KG1 (cell line): ENCODE measurements around the gene TRAF7.

Experiments
- DNase-seq: peaks from one replicate; lab custom pipeline; 2025; lab: John Stamatoyannopoulos, UW

Gene TRAF7

DNA sequence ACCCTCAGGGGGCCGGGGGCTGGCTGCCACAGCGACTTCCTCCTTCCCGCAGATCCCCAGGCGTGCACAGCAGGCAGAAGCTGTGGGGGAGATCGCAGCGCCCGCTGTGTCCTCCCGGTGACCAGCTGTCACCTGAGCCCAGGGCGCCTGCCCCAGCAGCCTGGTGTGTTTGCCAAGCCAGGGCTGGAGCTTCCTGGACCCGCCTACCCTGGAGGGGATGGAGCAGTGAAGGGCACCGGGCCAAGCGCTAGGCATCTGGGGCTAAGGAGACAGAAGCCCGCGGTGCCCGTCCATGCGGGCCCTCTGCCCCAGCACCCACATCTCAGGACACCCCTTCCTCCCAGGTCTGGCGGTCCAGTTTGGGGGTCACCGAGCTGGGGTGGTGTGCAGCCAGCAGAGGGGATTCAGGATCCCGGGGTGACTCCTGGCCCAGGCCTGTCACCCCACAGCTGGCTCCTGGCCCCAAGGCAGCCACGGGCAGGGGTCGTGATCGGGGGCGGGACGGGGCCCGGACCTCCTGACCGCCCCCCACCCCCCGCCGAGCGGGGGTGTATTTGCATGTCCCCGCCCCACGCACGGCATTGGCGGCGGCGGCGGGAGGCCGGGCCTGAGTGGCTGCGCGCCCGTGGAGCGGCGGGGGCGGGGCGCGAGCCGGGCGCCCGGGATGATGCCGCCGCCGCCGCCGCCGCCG, 7.5 kb upstream of the TRAF7 start, which contains the start of gene RAB26:
TSS of gene RAB26 (plus strand) at position 645 of the 691 bp plus-strand sequence. CDS start 159 bp downstream, outside the sequence.
- no peak for DNase-seq

DNA sequence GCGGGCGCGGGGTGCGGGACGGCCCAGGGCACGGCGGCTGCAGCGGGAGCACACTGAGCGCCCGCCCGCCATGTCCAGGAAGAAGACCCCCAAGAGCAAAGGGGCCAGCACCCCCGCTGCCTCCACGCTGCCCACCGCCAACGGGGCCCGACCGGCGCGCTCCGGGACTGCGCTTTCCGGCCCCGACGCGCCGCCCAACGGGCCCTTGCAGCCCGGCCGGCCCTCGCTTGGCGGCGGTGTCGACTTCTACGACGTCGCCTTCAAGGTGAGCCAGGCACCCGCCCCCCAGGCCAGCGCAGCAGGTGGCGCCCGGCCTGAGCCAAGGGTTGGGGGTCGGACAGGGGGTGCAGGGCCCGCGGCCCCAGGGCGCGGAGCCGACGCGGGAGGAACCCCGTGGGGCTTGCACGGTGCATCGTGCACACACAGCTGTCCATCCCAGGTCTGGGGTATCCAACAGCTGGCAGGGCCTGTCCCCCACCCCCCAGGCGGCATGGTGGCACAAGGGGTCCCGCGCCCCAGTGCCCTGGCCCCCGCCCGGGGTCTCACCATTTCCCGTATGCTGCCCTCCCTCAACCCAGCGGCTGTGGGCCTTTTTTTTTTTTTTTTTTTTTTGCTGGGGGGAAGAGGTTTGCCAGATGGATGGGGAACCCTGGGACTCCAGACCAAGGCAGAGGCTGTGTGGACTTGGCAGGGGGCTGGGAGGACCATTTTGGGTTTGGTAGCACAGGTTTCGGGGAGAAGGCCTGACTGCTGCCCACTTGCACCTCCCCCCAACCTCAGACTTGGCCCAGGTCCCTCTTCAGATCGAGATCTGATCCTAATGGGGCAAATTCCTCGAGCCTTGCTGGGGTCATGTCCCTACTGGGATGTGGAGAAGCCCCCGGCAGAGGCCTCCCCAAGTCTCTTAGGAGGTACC, 6.6 kb upstream of the TRAF7 start:
- DNase-seq = no peak

DNA sequence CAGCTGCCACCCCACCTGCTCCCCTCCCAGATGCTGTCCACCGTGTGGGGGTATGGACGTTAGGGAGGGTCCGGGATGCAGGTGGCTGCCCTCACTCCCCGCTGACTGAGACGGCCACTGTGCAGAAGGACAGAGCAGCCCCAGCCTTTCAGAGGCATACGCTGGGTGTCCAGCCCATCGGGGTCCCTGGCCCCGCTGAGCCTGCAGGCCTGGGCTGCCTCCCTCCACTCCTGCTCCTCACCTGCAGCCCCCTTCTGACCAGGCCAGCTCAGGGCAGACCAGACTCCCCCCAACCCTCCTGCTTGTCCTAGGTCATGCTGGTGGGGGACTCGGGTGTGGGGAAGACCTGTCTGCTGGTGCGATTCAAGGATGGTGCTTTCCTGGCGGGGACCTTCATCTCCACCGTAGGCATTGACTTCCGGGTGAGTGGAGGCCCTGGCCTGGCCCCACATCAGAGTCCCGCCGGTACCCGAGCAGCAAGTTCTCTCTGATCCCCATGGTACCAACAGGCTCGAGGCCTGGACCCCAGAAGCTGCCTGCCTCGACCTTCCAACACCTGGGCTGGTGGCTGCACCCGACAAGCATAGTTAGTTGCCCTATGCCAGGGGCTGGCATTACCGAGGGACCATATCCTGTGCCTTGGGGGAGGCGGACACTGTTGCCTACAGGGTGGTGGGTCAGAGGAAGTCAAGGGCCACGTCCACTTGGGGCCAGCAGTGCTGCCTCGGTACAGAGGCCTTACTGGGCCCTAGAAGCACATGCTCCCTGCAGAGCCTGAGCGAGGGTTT, 5.8 kb upstream of the TRAF7 start:
- no peak for DNase-seq

DNA sequence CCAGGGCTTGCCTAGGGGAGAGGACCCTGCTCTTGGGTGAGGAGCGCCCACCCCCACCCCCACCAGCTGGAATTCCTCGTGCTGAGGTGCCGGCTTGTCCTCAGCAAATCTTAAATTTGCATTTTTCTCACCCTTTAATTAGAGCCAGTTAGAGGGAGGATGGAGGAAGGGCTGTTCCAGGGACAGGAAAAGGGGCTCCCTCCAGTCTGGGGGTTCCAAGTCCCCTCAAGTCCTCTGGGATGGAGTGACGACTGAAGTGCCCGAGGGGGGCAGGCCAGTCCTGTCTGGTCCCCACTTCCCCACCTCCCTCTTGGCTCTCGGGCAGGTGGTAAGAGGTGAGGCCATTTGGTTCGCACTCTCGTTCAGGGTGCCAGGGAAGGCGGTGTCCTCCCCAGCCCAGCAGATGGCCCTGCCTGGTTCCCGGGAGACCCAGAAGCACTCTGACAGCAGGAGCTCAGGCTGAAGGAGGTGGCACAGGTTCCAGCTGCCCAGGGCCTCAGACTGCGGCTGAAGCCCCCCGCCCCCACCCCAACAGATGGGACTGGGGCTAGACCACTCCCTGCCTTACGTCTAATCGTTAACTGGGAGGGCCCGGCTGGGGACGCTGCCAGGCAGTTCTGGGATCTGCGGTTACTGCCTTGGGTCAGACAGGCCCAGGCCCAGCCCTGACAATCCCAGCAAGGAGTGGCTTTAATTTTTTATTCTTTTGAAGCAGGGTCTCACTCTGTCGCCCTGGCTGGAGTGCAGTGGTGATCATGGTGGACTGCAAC, 5.0 kb upstream of the TRAF7 start:
- DNase-seq = no peak

DNA sequence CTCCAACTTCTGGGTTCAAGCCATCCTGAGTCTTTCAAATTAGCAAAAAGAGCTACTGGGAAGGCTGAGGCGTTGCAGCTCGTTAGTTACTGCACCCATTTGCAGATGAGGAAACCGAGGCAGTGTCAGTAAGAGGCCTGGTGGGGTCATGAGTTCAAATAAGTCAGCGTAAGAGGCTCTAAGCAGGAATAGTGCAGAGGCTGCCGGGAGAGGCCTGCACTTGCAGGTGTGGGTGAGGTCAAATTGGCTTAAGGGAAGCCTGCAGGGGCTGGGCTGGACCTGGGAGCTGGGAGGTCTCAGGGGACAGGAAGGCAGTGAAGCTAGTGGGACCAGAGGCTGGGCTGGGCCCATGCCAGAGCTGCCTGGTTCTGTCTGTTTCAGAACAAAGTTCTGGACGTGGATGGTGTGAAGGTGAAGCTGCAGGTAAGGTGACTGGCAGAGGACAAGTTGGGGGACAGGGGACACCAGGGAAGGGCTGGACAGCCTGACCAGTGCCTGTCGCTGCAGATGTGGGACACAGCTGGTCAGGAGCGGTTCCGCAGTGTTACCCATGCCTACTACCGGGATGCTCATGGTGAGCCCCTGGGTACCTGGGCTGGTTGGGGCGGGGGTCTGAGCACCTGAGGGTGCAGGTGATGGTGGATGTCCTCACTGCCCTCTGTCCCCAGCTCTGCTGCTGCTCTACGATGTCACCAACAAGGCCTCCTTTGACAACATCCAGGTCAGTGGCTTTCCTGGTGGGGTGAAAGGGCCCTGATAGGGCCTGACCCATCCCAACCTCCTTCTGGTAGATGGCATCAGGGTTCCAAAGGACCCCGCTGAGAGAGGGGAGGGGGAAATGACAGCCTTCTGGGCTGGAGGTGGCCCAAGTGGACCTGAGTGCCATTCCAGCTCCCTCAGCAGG, 4.1 kb upstream of the TRAF7 start:
- no peak for DNase-seq

DNA sequence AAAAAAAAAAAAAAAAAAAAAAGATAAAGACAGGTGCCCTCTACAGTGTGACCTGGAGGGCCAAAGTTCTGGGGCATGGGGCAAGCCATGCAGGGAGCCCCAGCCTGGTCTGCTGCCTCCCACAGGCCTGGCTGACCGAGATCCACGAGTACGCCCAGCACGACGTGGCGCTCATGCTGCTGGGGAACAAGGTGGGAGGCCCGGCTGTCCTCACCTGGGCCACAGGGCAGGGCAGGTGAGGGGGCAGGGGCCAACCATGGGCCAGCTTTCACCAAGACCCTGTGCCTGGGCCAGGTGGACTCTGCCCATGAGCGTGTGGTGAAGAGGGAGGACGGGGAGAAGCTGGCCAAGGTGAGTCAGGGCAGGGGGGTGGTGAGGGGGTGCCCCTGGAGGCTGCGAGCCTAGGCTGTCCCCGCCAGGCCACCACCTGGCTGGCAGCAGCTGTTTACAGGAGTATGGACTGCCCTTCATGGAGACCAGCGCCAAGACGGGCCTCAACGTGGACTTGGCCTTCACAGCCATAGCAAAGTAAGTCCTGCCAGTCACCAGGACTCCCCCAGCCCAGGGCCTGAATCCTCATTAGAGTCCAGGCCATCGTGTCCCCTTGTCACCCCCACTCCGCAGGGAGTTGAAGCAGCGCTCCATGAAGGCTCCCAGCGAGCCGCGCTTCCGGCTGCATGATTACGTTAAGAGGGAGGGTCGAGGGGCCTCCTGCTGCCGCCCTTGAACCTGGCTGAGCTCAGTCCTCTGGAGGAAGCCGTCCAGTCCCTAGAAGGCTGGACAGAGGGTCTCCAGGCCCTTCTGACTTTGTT, 2.7 kb upstream of the TRAF7 start:
- DNase-seq = no peak

DNA sequence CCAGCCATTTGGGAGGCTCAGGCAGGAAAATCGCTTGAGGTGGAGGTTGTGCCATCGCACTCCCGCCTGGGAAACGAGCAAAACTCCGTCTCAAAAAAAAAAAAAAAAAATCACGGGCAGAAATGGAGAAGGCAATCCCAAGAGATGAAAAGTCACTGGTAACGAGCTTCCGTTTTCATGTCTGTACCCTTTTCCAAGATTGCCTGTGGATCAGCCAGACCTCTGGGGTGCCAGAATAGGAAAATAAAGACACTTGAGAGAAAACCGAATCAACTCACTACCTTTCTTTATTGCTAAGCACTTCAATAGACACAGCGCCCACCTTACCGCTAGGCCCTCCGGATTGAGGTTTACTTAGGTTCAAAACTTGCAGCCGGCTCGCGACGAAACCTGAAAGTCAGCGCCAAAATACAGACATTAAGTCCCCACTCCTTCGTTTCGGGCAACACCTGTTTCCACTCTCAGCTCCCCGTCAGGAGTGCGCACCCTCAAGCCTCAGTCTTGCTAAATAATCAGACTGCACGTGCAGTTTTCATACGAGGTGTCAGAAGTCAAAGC, 970 bp upstream of the TRAF7 start:
- no peak for DNase-seq

DNA sequence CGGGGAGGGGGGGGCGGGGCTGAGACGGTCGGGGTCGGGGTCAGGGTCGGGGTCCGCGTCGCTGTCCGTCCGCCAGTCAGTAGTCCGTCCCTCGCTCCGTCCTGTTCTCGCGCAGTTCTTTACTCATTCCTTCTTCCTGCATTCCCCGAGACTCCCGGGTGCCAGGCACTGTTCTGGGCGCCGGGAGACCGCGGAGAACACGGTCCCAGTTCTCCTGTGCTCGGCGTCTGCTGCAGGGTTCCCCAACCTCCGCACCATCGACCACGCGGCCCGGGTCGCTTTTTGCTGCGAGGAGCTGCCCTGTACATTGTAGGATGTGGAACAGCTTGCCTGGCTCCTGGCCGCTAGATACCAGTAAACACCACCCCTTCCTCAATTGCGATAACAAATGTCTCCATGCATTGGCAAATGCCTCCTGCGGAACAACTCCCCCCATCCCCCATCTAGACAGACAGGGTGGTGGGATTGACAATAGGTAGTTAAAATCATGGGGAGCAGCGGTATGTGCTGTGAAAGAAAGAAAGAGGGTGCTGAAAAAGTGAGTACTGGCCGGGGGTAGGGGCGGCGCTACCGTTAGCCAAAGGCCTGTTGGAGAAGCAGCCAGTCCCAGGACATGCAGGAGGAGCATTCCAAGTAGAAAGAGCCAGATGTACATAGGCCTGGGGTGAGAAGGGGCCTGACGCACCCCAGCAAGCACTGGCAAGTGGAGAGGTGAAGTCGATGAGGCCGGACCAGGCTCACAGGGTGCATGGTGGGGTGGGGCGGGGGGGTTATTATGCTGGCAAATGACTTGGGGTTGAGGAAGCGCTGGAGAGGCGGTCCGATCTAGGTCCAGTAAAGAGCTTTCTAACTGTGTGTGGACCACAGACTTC, 631 bp downstream of the TRAF7 start:
- DNase-seq = no peak

DNA sequence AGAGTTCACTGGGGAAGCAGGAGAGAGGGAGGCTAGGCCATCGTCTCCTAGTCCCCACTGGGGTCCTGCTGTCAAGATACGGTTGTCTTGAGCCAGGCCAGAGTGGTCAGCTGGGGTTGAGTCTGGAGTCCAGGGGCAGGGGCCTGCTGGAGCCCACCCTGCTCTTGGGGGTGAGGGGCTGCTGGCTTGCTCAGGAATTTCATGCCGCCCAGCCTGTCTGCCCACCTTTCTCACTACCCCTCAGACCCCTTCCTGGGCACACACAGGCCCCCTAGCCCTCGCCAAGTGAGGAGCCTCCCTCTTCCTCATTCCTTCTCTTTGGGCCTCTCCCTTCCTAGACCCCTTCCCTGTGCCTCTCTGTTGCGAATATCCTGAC, 1.3 kb downstream of the TRAF7 start:
- DNase-seq = no peak

DNA sequence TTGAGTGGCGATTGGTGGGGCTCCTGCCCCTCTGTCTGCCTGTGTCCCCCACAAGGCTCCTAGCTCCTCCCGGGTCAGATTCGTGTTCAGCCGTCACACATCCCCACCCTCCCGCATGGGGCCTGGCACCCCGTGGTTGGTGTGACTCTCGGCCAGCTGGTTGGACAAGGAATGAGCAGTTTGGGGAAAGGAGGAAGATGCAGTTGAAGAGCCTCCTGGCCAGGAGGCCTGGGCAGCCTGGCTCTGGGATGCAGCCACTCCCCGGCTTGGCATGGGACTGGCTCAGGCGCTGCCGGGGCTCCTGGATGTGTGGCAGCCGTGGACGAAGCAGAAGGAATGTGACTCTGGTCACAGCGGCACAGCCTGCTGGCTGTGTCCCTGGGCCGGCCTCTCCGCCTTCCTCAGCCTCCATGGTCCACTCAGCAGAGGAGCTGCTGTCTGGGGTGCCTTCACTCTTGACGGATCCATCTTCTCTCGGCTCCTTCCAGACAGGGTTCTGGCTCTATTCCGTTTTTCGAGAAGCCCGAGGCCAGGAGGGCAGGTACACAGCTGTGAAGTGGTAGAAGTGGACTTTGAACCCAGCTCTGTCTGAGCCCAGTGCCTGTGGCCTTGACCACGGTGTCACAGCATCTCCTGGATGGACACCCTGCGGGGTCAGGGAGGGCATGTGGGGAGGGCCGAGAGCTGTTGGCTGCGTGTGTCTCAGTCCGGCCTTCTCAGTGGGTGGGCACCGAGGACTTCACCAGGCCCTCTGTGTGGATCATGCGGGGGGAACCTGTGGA, 2.1 kb downstream of the TRAF7 start:
- DNase-seq = no peak

DNA sequence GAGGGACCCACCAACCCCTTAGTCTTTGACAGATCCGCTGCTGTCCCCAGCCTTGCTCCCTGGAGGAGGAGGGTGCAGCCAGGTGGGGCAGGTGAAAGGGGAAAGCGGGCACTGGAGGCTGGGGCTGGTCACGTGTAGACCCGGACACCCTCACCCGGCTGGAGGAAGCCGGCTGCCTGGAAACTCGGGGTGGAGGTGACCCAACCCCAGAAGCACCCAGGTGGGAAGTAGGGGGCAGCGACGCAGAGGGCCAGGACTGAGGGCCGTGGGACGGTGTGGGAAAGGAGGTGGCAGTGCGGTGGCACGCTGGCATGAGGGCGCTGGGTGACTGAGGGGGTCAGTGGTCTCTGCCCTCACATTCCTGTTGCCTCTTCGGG, 2.7 kb downstream of the TRAF7 start:
- no peak for DNase-seq

DNA sequence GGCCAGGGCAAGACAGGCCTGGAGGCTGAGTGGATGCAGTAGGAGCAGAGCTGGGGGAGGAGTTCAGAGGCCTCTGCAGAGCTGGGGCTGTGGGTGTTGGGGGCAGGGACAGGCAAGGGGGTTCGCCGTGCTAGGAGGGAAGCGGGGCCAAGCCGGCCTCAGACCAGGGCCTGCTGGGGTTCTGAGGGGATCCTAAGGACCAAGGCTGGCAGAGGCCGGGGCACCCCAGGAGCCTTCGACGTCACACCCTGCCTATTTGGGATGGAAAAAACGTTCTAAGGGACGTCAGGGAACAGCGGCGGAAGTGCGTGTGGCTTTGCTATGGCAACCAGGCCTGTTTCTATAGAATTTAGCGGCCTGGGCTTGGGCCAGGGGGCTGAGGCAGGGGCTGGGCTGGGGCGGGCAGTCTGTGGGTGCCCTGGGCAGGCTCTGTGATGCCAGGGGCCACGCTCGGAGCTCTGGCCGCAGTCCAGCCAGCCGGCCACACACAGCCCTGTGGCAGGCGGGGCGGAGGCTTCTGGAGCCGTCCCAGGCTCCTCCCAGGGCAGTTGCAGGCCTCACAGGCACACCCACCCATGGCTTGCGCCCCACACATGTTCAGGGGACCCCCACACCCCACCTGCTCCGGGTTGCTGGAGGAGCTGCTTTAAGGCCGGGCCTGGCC, 3.7 kb downstream of the TRAF7 start:
- no peak for DNase-seq

DNA sequence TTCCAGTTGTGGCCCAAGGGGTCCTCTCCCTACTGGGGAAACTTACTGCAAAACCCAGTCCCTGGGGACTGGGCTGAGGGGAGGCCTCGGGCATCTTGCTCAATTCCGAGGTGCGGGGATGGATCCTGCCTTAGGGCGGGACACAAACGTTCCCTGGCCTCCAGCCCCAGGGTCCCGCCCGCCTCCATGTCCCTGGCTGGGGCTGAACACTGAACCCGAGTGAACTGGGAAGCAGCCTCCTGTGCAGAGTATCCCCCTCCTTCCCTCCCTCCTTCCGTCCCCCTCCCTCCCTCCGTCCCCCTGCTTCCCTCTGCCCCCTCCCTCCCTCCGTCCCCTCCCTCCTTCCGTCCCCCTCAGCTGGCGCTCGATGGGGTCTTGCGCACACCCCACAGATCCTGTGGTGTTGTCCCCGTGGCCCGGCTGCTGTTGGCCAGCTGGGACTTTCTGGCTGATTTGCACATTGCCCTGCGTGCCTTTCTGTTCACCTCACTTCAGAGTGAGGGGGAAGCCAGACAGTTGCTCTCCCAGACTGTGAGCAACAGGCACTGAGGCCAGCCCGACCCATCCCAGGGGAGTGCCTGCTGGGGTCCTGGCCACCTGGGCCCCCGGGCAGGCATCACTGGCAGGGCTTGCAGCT, 5.5 kb downstream of the TRAF7 start:
- no peak for DNase-seq

DNA sequence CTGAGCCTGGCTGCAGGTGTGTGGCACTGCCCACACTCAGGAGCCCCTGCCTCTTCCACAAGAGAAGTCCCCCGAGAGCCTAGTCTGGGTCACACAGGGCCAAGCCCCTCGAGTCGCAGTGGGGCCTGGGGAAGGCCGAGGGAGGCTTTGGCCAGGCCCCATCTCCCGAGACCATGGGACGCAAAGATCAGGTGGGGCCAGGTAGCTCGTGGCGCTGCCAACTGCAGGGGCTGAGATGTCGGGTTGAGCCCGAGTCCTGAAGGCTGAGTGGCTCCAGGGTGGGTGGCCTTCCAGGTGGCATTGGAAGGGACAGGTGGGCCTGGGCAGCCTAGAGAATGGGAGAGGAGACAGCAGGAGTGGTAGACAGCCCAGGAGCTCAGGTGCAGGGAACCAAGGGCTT, 6.3 kb downstream of the TRAF7 start:
- DNase-seq = no peak

DNA sequence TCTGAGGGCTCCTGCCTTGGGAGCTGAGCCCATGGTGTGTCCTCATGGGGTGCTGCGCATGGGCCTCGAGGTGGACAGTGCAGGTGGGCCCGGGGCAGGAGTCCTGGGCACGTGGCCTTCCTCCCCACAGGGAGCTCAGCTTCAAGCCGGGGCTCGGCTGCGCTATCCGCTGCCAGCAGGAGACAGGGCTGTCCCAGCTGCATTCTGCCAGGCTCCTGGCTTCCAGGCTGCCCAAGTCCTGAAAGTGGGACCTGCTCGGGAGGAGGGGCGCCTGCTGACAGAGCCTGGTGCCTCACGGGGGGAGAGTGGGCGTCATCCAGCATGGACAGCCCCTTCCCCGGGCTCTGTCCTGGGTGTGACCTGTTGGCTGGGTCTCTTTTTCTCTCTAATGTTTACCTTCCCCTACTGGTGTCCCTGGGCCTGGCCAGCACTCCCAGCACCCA, 7.1 kb downstream of the TRAF7 start:
- no peak for DNase-seq

DNA sequence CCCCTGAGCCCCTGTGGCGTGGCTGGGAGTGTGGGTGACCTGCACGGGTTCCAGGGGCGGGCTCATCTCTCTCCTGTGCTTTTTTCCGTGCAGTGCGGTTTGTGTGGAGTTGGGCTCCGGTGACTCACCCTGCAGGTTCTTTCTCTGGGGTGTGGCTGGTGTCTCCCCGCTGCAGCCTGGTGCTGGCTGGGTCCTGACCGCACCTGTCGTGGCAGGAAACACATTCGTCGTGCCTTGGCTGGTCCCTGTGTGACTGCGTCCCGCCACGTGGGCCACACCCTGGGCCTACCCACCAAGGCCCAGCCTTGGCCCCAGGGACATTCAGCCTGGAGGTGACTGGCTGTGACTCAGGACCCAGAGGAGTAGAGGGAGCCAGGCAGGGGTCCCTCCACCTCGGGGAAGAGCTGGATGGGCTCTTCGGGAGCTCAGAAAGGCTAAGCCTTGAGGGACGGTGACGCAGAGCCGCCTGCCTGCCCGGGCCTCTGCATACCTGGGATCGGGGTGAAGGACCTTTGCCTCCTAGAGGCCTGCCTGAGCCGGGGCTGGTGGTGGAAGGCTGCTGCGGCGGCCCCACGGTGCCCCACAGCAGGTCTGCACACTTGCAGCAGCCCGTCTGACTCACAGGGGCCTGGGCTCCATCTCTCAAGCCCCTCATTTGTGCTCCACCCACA, 7.8 kb downstream of the TRAF7 start:
- DNase-seq = no peak
